Right atrium auricular region (tissue), 2 donors: Measurements from ENCODE around the gene KNSTRN. TPM values are rescaled to one million over a fixed set of nuclear protein-coding genes. Genes with fewer than 3 reads are reported as not detected.

Experiments
- DNase-seq: peaks from one replicate; pipeline ENCODE4 v3.0.0-alpha.2; 2019; ENCODE audit warnings: low spot score
- H3K27ac ChIP-seq, 2 donors: fragments of 200-600 bp; sonication (generic); 1 replicate in 1 of 2; 2 replicates in 1 of 2; pipeline ENCODE4 v1.5.1; 2016 to 2019
- H3K27me3 ChIP-seq, 2 donors: fragments of 200-600 bp; sonication (generic); one replicate each; pipeline versions ENCODE4 v1.5.1 to v1.6.0; 2017 to 2019
- H3K36me3 ChIP-seq: fragments of 200-600 bp; sonication (generic); one replicate; pipeline ENCODE4 v1.5.1; 2016
- H3K4me1 ChIP-seq, 2 donors: fragments of 200-600 bp; sonication (generic); one replicate each; pipeline versions ENCODE4 v1.5.1 to v1.6.0; 2017 to 2019
- H3K4me3 ChIP-seq, 2 donors: fragments of 200-600 bp; sonication (generic); 1 replicate in 1 of 2; 2 replicates in 1 of 2; pipeline ENCODE4 v1.5.1; 2017 to 2019; ENCODE audit warnings: mild to moderate bottlenecking in 1 of 2, moderate library complexity in 1 of 2
- H3K9me3 ChIP-seq, 2 donors: fragments of 200-600 bp; sonication (generic); one replicate each; pipeline ENCODE4 v1.5.1; 2019
- CTCF ChIP-seq, 2 donors: fragments of 200-600 bp; sonication (generic); IDR thresholded peaks; one replicate each; pipeline ENCODE4 v1.5.1; 2019; ENCODE audit warnings: antibody characterized with exemption in 2 of 2
- total RNA-seq, 2 donors: library from RNA; depleted of rRNA; stranded (reverse); fragments of >200 nt; gene quantifications; one replicate each; pipeline ENCODE4 v1.1.0, GENCODE V29; 2016

KNSTRN gene
- 10 to 100 TPM in 1 of 2 donors, 1 to 10 TPM in 1; 8.4 to 12.9 TPM for total RNA-seq

DNA sequence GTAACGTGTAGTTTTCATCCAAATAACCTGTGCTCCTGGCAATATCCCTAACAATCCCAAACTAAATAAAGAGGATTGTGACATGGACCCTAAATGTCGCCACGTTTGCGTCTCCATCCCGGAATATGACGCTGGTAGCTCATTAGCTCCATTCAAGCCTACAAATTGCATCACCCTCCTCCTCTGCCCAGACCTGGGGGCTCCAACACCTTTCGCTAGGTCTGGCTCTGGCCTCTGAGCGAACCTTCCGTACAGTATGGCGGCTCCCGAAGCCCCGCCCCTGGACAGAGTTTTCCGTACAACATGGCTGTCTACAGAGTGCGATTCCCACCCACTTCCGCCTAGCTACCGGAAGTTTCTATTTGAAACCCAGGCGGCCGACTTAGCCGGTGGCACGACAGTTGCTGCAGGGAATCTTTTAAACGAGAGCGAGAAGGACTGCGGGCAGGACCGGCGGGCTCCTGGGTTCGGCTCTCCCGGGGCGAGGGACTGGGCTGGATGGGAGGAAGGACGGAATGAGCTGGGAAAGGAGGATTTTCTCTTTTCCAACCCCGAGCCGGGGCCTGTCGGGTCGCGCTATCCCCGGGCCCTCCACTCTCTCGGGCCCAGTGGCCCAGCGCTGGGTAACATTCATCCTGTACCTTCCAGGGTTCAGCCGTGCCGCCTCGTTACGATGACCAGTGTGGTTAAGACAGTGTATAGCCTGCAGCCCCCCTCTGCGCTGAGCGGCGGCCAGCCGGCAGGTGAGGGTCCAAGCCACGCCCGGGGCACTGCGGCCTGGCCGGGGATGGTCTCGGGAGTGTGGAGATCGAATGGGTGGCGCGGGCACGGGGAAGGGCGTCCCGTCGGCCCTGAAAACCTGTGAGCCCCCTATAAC, at the start of gene KNSTRN:
Gene KNSTRN, plus strand, starts transcription at position 142 of the 877 bp plus-strand sequence. Its CDS starts 115 bp downstream, at position 257.
- peak; percentile 94 for DNase-seq
- peak in 1 of 2 donors; percentile 16 for TF ChIP-seq CTCF (IDR thresholded peaks at IDR 0.05)

DNA sequence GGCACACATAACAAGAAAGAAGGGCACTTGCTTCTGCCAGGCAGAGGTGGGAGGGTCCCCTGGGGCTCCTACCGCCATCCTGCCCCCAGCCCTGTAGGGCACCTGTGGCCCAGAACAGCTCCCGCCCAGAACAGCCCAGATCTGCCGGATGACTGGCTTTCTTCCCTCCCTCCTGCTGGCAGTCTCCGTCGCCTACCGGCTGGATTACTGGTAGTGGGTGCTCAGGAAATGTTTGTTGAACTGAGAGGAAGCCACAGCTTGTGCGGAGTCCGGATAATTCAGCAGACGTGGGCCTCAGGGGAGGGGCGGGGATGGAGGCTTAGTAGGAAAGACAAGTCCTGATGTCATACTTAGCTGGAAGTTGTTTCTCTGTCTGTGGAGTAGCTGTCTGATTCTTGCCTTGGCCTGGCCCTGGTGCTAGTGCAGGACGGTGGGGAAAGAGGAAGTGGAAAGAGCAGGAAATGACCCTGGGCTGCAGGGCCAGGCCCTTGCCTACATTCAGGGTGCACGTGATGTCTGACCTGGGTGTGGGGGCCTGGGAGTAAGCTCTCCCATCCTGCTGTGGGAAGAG, 48.5 kb upstream of the KNSTRN start:
- peak overlapping the region in 1 of 2 donors; percentile 10 for H3K4me3 ChIP-seq
- H3K36me3 ChIP-seq: peaks cover 26% of the 10 kb centered on the region
- peak overlapping the region; percentile 96 to 97 for H3K27ac ChIP-seq
- peaks cover 0 to 89% of the 10 kb centered on the region in 2 donors for H3K4me1 ChIP-seq
- H3K9me3 ChIP-seq: no peaks in the 10 kb centered on the region
- H3K27me3 ChIP-seq: no peaks in the 10 kb centered on the region
- peak; percentile 81 for DNase-seq
- TF ChIP-seq CTCF (IDR thresholded peaks at IDR 0.05): no peak

More for the DNA sequence above, at the start of gene KNSTRN:
- Histone ChIP-seq H3K36me3 (peaks cover 14% of the 10 kb centered on the region), H3K9me3 (no peaks in the 10 kb centered on the region), H3K4me1 (peaks cover 0 to 30% of the 10 kb centered on the region in 2 donors), H3K27me3 (no peaks in the 10 kb centered on the region), H3K27ac (peak within 1 kb of the TSS; percentile 2 to 75), H3K4me3 (peak within 1 kb of the TSS; percentile 65 to 88)

GRCh38 chr15:40334541-40334940, 48.0 kb upstream of the KNSTRN start:
- no peak for DNase-seq
- TF ChIP-seq CTCF (IDR thresholded peaks at IDR 0.05): no peak
- H3K9me3 ChIP-seq: no peaks in the 10 kb centered on the region
- peak overlapping the region; percentile 96 to 97 for H3K27ac ChIP-seq
- peaks cover 0 to 89% of the 10 kb centered on the region in 2 donors for H3K4me1 ChIP-seq
- H3K36me3 ChIP-seq: peaks cover 26% of the 10 kb centered on the region
- H3K27me3 ChIP-seq: no peaks in the 10 kb centered on the region
- no peak overlapping the region for H3K4me3 ChIP-seq

- Histone ChIP-seq H3K4me3 (no peak overlapping the region), H3K4me1 (peaks cover 0 to 89% of the 10 kb centered on the region in 2 donors), H3K9me3 (no peaks in the 10 kb centered on the region), H3K36me3 (peaks cover 26% of the 10 kb centered on the region), H3K27ac (peak overlapping the region; percentile 96 to 97), H3K27me3 (no peaks in the 10 kb centered on the region)
- TF ChIP-seq CTCF (IDR thresholded peaks at IDR 0.05): no peak
- no peak for DNase-seq
Measured at GRCh38 chr15:40334941-40335795, 47.4 kb upstream of the KNSTRN start.

GRCh38 chr15:40335938-40336743, 46.4 kb upstream of the KNSTRN start:
- Histone ChIP-seq H3K27ac (peak overlapping the region; percentile 96 to 97), H3K4me1 (peaks cover 0 to 89% of the 10 kb centered on the region in 2 donors), H3K27me3 (no peaks in the 10 kb centered on the region), H3K4me3 (no peak overlapping the region), H3K9me3 (no peaks in the 10 kb centered on the region), H3K36me3 (peaks cover 26% of the 10 kb centered on the region)
- DNase-seq: no peak
- TF ChIP-seq CTCF (IDR thresholded peaks at IDR 0.05): no peak
